HG03135 (cell line): ENCODE data around the gene WDR53.
"Not testable (repeated sequence)": the region's sequence is repeated elsewhere in the genome, so short reads cannot be mapped to it uniquely, and the experiment has no call there.

Experiments used
- ATAC-seq: cut with Tn5 transposase; IDR thresholded peaks from one replicate; pipeline ENCODE4 v1.9.1; 2021; ENCODE audit warnings: mild to moderate bottlenecking, moderate library complexity; ENCODE audit not compliant: unreplicated experiment

Gene WDR53

DNA sequence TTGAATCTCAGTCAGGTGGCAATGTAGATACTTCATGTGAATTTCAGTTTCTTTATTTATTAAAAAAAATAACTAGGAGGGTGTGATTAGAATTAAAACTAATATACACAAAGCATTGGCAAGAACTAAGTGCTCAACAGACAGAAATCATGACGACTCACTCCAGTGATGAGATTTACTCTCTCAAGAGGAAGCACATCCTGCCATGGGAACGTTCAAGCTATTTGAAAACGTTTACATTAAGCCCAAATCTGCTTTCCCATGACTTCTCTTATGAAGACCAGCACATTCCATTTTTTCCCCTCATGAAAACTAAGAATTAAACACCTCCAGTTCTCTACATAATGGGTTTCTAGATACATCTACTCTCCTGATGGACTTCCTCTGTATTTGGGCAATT, 8.5 kb downstream of the WDR53 start:
- no peak for ATAC-seq

DNA sequence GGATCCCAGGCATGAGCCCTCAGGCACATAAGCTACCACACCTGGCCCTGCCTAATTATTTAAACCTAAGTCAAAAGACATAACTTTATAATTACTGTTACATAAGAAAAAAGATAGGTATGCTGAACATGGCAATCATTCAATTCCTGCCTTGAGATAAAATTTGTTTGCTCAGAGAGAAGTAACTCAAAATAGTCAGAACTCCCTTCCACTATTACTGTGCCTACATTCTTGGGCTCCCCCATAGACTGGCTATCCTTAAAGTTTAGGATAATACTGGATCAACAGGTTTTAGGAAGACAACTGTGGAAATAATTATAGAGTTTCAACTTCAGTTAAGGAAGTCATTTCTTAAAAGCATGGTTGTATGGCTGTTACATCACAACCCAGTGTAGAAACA, 9.9 kb downstream of the WDR53 start:
- ATAC-seq: no peak

DNA sequence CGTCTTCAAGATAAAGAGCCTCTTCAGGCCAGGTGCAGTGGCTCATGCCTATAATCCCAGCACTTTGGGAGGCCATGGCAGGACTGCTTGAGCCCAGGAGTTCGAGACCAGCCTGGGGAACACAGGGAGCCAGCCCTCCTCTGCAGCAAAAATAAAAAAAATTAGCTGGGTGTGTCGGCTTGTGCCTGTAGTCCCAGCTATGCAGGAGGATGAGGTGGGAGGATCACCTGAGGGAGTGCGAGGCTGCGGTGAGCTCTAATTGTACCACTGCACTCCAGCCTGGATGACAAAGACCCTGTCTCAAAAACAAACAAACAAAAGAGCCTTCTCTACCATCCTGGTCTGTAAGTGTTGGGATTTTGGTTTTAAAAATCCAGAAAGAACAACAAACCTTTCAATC, 11.1 kb downstream of the WDR53 start:
- ATAC-seq: no peak

DNA sequence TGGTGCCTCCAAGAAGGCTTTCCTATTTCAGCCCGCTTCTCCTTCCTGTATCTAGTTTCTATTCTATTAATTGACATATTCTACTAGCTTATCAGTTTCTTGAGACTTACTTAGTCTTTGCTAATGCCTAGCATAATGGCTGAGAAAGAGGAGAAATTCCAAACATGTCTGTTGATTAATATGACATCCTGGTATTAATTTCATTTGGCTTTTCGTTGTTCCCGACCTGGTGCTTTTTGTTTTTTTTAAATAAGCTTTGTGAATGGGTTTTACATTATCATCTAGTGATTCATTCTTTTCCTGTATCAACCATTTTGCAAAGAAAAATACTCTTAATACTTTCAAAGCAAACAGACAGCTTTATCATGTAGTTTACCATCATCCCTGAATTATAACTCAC, 13.1 kb downstream of the WDR53 start:
- no peak for ATAC-seq

DNA sequence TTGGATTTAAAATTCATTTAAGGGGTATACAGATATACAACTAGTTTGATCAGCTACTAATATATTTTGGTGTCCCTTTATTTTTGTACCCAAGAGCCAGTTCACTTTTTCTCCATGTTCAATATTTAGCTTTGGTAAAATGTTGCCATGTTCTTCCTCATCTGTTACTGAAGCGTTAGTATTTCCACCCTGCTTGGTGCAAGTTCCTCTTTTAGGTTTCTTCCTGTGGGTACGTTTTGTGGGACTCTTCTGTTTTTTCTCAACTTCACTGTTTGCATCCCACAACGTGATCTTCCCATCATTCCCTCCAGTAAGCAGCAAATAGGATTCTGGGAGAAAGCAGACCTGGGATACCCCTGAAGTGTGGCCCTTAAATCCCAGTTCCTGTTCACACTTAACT, 14.1 kb downstream of the WDR53 start:
- no peak for ATAC-seq

DNA sequence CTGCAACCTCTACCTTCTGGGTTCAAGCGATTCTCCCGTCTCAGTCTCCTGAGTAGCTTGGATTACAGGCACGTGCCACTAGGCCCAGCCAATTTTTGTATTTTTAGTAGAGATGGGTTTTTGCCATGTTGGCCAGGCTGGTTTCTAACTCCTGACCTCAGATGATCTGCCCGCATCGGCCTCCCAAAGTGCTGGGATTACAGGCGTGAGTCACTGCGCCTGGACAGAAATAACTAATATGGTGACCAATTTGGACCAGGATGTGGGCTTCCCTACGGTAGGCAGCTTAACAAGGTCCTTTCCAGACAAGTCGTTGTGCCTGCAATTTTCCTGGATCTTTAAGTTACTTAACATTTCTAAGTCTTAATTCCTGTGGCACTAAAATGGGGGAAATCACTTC, 14.8 kb downstream of the WDR53 start:
- ATAC-seq: no peak

DNA sequence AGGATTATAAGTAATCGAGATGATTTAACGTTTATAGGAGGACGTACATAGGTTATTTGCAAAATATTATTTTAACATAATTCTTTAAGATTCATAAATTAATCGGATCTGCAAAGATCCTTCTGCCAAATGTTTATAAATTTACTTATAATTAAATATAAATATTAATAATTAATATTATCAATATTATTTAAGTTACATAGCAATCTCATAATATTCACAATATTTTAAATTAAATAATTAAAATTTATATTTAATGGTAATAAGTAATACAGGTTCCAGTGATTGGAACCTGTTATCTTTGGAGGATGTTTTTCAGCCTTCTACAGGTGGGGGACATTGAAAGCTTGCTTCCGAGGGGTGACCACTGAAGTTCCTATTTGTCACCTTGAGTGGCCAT, 16.1 kb downstream of the WDR53 start:
- no peak for ATAC-seq

DNA sequence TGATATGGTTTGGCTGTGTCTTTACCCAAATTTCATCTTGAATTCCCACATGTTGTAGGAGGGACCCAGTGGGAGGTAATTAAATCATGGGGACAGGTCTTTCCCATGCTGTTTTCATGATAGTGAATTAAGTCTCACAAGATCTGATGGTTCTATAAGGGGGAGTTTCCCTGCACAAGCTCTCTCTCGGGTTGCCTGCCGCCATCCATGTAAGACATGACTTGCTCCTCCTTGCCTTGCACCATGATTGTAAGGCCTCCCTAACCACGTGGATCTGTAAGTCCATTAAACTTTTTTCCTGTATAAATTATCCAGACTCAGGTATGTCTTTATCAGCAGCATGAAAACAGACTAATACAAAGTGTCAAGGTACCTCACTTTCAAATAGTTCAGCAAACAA, 18.2 kb downstream of the WDR53 start:
- ATAC-seq: not testable (repeated sequence)

DNA sequence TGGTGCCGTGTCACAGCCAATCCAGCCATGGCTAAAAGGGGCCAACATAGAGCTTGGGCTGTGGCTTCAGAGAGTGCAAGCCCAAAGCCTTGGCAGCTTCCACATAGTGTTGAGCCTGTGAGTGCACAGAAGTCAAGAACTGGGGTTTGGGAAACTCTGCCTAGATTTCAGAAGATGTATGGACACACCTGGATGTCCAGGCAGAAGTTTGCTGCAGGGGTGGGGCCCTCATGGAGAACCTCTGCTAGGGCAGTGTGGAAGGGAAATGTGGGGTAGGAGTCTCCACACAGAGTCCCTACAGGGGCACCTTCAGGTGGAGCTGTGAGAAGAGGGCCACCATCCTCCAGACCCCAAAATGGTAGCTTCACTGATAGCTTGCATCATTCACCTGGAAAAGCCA, 19.0 kb downstream of the WDR53 start:
- not testable (repeated sequence) for ATAC-seq

DNA sequence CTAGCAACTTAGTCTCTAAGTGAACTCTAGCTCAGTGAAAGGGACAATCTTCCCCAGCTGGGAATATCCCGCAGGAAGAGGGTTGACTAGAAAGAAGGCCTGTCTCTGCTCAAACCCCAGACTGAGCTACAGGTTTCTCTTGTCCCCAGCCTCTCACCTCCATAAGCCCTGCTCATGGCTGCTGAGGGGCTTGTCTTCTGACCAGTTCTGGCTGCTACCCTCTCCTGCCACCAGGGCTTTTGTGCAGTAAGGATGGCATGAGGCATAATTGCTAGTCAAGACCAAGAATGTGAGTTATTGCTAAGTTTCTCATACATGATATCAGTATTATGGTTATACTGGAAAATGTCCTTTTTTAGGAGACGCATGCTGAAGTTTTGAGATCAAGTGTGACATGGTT, 21.3 kb downstream of the WDR53 start:
- no peak for ATAC-seq

DNA sequence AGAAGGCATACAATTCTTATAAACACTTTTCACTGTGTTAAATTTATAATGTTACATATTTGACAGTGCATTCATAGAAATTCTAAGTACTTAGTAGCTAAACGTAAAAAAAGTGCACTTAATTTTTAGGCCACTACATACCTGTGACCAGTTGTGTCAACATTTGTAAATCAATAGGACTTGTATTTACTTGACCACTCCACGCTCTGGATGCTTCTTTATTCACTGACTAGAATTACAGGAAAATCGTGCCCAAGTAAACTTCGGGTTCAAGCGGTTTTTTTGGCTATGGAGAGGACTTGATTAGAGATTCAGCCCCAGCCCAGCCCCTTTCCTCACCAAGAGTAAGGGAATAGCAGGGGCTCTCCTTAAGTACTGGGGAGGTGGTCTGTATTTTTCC, 21.8 kb downstream of the WDR53 start:
- no peak for ATAC-seq

DNA sequence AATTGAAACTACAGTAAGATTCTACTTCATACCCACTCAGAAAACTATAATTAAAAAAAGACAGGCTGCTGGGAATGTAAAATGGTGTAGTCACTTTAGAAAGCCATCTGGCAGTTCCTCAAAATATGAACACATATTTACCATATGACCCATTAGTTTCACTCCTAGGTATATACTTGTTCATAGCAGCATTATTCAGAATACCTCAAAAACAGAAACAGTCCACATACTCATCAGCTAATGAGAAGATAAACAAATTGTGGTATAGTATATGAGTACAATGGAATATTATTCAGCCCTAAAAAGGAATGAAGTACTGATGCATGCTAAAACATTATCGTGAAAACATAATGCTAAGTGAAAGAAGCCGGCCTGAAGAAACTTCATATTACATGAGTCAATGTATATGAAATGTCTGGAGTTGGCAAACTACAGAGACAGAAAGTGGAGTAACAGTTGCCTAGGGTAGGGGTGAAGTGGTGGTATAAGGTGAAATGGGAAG, 23.8 kb downstream of the WDR53 start:
- no peak for ATAC-seq

DNA sequence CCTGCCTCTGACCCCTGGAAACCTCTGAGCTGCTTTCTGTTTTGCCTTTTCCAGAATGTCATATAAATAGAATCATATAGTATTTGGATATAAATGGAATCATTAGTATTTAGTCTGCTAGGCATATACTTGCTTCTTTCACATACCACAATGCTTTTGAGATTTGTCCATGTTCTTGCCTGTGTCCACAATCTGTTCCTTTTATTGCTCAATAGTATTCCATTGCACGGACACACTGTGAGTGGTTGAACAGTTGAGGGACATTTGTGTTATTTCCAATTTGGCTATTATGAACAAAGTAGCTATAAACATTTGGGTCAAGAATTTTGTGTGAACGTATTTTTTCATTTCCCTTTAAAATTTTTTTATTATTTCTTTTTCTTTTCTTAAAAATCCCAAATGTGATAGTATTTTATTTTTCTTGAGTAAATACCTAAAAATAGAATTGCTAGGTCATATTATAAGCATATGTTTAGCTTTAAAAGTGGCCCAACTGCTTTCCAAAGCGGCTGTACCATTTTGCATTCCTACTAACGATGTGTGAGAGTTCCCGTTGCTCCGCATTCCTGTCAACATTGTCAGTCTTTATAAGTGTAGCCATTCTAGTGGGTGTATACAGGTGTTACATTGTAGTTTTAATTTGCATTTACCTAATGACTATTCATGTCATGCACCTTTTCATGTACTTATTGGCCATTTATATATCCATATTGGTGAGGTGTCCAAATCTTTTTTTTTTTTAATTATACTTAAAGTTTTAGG, 26.5 kb downstream of the WDR53 start:
- ATAC-seq: no peak

DNA sequence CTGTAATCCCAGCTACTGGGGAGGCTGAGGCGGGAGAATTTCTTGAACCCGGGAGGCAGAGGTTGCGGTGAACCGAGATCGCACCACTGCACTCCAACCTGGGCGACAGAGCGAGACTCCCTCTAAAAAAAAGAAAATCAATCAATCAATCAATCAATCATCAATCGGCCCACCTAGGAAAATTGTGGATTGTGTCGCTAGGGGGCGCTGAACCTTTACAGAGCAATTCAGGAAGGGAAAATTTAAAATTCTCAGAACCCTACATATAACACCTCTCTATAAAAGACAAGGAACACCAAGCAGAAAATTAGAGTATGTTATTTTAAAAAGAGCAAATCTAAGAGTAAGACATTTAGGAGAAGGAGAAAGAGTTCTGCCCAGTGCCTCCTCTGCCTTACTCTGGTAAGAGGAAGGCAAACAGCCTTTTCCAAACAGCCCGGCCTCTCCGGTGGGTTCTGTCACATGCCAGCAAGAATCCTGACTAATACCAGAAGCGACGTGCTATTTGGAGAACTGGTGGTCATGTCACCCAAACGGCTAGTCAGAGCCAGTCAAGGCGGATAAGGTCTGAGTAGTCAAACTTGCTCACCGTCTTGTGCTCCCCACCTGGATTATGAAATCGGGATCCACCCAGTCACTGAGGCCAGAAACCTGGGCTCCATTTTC, 30.9 kb downstream of the WDR53 start:
- no peak for ATAC-seq

DNA sequence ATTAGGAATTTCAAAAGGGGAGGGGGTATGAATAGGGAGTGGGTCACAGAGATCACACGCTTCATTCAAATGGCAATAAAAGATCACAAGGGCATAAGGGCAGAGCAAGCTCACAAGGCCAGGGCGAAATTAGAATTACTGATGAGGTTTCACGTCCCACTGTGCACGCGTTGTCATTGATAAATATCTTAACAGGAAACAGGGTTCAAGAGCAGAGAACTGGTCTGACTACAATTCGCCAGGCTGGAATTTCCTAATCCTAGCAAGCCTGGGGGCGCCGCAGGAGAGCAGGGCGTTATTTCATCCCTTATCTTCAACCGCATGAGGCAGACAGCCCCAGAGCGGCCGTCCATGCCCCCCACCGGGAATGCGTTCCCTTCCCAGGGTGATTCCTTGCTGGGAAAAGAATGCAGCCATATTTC, 35.1 kb downstream of the WDR53 start:
- no peak for ATAC-seq

DNA sequence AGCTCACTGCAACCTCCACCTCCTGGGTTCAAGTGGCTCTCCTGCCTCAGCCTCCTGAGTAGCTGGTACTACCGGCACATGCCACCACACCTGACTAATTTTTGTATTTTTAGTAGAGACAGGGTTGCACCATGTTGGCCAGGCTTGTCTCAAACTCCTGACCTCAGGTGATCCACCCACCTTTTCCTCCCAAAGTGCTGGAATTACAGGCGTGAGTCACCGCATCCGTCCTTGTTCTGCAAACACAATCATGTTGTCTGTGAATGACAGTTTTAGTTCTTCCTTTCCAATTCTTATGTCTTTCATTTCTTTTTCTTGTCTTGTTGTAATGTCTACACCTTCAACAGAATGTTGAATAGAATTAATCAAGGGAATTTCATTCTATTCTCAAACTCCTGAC, 36.9 kb downstream of the WDR53 start:
- no peak for ATAC-seq

DNA sequence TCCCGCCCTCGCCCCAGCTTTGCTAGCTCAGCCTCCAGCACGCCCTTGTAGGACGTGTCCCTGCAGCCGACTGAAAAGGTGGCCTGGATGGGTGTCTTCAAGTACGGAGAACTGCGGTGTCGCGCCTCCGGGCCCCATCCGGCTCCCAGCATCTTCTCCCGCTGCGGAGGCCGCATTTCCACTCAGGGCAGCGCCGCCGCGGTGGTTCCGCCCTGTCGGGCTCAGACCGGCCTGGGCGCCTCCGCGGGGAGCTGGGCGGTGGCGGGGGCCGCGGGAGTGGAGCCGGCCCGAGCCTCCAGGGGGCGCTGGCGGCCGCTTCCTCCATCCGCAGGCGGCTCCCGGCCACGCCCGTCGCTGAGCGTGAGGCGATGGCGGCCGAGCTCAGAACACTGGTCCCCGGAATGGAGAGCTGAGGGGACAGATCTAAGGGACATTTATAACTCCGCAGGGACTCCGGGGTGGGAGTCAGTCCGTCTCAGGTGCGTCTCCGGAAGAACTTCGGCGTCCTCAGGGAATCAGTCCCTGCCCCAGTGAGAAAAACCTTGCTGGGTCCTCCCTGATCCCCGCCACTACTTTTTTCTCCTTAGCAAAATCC, 39.6 kb downstream of the WDR53 start:
- peak; percentile 77 for ATAC-seq

DNA sequence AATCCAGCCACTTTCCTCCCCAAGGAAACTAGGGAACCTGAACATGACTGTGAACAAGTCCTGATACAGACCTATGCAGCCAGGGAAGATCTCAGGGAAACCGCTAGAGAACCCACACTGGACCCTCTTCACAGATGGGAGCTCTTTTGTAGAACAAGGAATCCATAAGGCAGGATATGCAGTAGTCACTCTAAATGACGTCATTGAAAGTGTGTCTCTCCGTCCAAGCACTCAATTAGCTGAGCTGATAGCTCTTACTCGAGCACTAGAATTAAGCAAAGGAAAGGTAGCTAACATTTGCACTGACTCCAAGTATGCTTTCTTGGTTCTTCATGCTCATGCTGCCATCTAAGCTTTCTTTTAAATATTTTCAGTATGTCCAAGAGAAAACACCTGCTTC, 43.2 kb downstream of the WDR53 start:
- ATAC-seq: no peak

DNA sequence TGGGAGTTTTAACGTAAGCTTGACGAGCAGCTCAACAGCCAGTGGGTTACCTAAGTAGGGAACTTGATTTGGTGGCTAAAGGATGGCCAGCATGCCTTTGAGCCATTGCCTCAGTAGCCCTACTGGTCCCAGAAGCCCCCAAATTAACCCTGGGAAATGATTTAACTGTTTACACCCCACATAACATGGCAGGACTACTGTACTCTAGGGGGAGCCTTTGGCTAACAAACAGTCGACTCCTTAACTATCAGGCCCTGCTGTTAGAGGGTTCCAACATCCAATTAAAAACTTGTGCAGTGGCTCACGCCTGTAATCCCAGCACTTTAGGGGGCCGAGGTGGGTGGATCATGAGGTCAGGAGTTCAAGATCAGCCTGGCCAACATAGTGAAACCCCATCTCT, 43.8 kb downstream of the WDR53 start:
- ATAC-seq: no peak

DNA sequence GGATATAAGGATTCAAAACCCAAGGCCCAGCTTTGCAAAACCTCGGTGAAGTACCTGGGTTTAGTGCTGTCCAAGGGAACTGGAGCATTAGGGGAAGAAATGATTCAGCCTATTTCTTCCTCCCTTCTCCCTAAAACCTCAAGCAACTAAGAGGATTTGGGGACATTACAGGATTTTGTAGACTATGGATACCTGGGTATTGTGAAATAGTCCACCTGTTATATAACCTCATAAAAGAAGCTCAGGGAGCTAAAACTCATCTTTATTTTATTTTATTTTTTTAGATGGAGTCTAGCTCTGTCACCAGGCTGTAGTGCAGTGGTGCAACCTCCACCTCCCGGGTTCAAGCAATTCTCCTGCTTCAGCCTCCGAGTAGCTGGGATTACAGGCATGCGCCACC, 44.5 kb downstream of the WDR53 start:
- ATAC-seq: no peak

DNA sequence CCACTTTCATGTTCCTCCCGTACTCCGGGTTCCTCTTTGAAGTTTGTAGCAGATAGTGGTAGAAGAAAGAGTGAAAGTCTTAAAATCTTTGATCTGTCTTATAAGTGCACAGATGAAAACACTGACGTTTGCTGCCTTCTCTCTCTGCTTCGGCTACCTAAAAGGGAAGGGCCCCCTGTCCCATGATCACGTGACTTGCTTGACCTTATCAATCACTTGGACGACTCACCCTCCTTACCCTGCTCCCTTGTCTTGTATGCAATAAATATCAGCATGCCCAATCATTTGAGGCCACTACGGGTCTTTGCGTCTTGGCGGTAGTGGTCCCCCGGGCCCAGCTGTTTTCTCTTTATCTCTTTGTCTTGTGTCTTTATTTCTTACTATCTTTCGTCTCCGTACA, 47.1 kb downstream of the WDR53 start:
- ATAC-seq: not testable (repeated sequence)

DNA sequence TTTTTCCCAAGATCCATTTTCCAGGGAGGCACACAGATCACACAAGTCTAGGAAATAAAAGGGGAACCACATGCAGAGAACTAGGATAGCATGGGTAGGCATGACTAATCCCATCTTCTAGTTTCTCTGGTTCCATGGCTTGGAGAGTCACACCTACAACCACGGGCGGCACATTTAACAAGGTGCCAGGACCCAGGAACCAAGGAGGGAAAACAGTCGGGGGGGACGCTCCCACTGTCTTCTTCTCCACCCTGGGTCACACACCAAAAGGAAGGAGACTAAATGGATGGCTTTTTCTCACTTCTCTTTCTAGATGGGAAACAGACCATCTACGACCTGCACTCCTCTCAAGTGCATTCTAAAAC, 48.7 kb downstream of the WDR53 start:
- ATAC-seq: no peak
